MCF 10A (cell line): ENCODE results near the gene SDC4. TPM values are rescaled to one million over a fixed set of nuclear protein-coding genes. Genes with fewer than 3 reads are reported as not detected.

Experiments used
- BruUV-seq: library from RNA; stranded (reverse); fragments of 400-500 nt; replicated peaks from 2 replicates; lab custom pipeline; 2021; lab: Mats Ljungman, UMichigan
- CTCF ChIA-PET: fragments of 300-600 bp; sonication (Branson Sonifier 250); formaldehyde crosslinking; extraction: SDS; loops from one replicate; lab custom pipeline; 2021; ENCODE audit warnings: antibody characterized with exemption, inconsistent platforms; lab: Yijun Ruan, JAX
- POLR2A ChIA-PET: fragments of 300-600, 350-650 bp; sonication (Branson Sonifier 250); formaldehyde crosslinking; extraction: SDS; loops from one replicate; lab custom pipeline; 2020; ENCODE audit warnings: antibody characterized with exemption, inconsistent platforms; lab: Yijun Ruan, JAX
- DNase-seq: peaks from one replicate; pipeline ENCODE4 v3.0.0-alpha.2; 2018; ENCODE audit not compliant: unreplicated experiment
- H3K27ac Mint-ChIP-seq: one replicate; pipeline ENCODE4 v1.8.0; 2022; ENCODE audit warnings: mild to moderate bottlenecking, low read depth, mixed read lengths; ENCODE audit not compliant: unreplicated experiment
- H3K27me3 Mint-ChIP-seq: one replicate; pipeline ENCODE4 v1.8.0; 2022; ENCODE audit warnings: mixed read lengths; ENCODE audit not compliant: insufficient read depth, unreplicated experiment
- H3K36me3 Mint-ChIP-seq: one replicate; pipeline ENCODE4 v1.8.0; 2022; ENCODE audit warnings: mild to moderate bottlenecking, moderate library complexity, mixed read lengths; ENCODE audit not compliant: insufficient read depth, unreplicated experiment
- H3K4me1 Mint-ChIP-seq: one replicate; pipeline ENCODE4 v1.8.0; 2022; ENCODE audit warnings: mixed read lengths; ENCODE audit not compliant: insufficient read depth, unreplicated experiment
- H3K4me3 Mint-ChIP-seq: one replicate; pipeline ENCODE4 v1.8.0; 2022; ENCODE audit warnings: mild to moderate bottlenecking, moderate library complexity, mixed read lengths; ENCODE audit not compliant: unreplicated experiment
- H3K9me3 Mint-ChIP-seq: one replicate; pipeline ENCODE4 v1.8.0; 2022; ENCODE audit warnings: mixed read lengths; ENCODE audit not compliant: unreplicated experiment
- intact Hi-C: fragments of 100-400 bp; cut with micrococcal nuclease; formaldehyde crosslinking; loops from 2 replicates; pipeline ENCODE4 v1.14.1; 2022
- total RNA-seq: library from RNA; stranded (reverse); gene quantifications from 2 replicates; pipeline ENCODE4 v1.2.3, GENCODE V29; 2022
- TF ChIP-seq, protein P1 (sequence below): fragments of 200-600 bp; IDR thresholded peaks from one replicate; pipeline ENCODE4 v1.8.0; 2022; ENCODE audit warnings: antibody characterized with exemption, mild to moderate bottlenecking; ENCODE audit not compliant: unreplicated experiment

SDC4 gene
- total RNA-seq, 1 experiment from 2014 or later, result 209 TPM

DNA sequence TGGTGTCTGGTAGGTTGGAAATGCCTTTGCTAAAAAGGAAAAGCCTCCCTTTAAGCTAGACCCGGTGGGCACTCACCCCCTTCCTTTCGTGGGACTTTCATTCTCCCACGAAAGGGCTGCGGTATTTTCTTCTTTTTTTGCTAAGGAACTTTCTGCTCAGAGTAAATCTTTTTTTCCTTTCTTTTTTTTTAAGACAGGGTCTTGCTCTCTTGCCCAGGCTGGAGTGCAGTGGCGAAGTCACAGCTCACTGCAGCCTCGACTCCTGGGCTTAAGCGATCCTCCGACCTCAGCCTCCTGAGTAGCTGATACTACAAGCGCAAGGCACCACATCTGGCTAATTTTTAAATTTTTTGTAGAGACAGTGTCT is 25.9 kb upstream of the SDC4 start:
- no peak for DNase-seq
- H3K27me3 Mint-ChIP-seq, result no peaks in the 10 kb centered on the region
- H3K9me3 Mint-ChIP-seq, result no peaks in the 10 kb centered on the region
- H3K27ac Mint-ChIP-seq, result no peak overlapping the region
- H3K36me3 Mint-ChIP-seq, result peaks cover 1% of the 10 kb centered on the region
- TF ChIP-seq, protein P1, sequence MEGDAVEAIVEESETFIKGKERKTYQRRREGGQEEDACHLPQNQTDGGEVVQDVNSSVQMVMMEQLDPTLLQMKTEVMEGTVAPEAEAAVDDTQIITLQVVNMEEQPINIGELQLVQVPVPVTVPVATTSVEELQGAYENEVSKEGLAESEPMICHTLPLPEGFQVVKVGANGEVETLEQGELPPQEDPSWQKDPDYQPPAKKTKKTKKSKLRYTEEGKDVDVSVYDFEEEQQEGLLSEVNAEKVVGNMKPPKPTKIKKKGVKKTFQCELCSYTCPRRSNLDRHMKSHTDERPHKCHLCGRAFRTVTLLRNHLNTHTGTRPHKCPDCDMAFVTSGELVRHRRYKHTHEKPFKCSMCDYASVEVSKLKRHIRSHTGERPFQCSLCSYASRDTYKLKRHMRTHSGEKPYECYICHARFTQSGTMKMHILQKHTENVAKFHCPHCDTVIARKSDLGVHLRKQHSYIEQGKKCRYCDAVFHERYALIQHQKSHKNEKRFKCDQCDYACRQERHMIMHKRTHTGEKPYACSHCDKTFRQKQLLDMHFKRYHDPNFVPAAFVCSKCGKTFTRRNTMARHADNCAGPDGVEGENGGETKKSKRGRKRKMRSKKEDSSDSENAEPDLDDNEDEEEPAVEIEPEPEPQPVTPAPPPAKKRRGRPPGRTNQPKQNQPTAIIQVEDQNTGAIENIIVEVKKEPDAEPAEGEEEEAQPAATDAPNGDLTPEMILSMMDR, result no peak
- POLR2A ChIA-PET, result interaction anchor here (1.0 to 34.6 kb wide), 6 partner anchors 8 to 397 kb away, joined by 3 to 1328 read pairs (median 4); partner anchors contain the start of genes SDC4 and SYS1
- peak overlapping the region; percentile 40 for H3K4me3 Mint-ChIP-seq
- H3K4me1 Mint-ChIP-seq, result peaks cover 5% of the 10 kb centered on the region
- intact Hi-C loops, result loop anchor here (1.0 kb wide), 2 partner anchors 63 to 397 kb away; no protein-coding TSS in a partner anchor
- CTCF ChIA-PET, result interaction anchor here (0.6 to 8.0 kb wide), 27 partner anchors 11 to 690 kb away, joined by 3 to 82 read pairs (median 4); partner anchors contain the start of genes DBNDD2 and SYS1
- no TSS peak for BruUV-seq

DNA sequence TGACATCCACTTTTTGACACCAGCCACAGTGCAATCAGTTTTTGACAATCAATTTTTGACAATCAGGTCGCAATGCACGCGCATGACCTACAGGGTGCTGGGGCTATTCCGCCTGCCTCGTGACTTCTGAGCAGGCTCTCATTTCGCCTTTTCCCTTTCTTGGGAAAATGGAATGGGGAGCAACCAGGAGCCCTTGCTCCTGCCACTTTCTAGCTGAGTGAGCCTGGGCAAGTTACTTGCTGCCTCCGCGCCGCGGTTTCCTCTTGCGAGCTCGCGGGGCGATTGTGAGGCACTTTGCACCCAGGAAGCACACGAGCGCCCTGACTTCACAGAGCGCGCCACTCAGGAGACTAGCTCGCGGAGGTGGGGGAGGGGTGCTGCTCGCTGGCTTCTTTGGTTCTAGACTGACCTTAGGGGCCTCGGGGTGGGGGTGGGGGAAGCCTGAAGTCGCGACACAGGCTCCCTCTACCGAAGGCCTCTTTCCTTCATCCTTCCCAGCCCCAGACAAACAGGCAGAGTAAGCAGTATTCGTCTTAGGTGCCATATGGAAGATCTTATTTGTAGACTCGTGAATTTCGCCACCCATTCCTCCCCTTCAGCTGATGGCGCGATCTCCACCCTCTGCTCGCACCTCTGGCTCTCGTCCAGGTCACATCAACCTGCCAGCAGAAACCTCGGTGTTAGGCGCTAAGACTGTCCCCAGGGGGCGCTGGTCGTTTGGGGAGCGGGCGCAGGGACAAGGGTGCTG is 25.3 kb upstream of the SDC4 start:
- H3K4me3 Mint-ChIP-seq, result peak overlapping the region; percentile 40
- ChIA-PET CTCF (interaction anchor here (0.6 to 8.0 kb wide), 32 partner anchors 10 to 689 kb away, joined by 3 to 82 read pairs (median 4); partner anchors contain the start of genes DBNDD2 and SYS1), POLR2A (interaction anchor here (0.9 to 34.6 kb wide), 7 partner anchors 10 to 397 kb away, joined by 3 to 1328 read pairs (median 4); partner anchors contain the start of genes SDC4 and SYS1)
- no peak overlapping the region for H3K27ac Mint-ChIP-seq
- peaks cover 5% of the 10 kb centered on the region for H3K4me1 Mint-ChIP-seq
- no TSS peak for BruUV-seq
- H3K9me3 Mint-ChIP-seq, result no peaks in the 10 kb centered on the region
- peak; percentile 92 for DNase-seq
- H3K27me3 Mint-ChIP-seq, result no peaks in the 10 kb centered on the region
- TF ChIP-seq, protein P1, result peak; percentile 74
- peaks cover 7% of the 10 kb centered on the region for H3K36me3 Mint-ChIP-seq
- intact Hi-C loops, result loop anchor here (1.0 kb wide), 2 partner anchors 64 to 398 kb away; no protein-coding TSS in a partner anchor

- Mint-ChIP-seq H3K27ac (no peak overlapping the region), H3K4me3 (no peak overlapping the region), H3K36me3 (peaks cover 13% of the 10 kb centered on the region), H3K4me1 (peaks cover 5% of the 10 kb centered on the region), H3K9me3 (no peaks in the 10 kb centered on the region), H3K27me3 (no peaks in the 10 kb centered on the region)
- ChIA-PET CTCF (interaction anchor here (0.5 to 8.0 kb wide), 17 partner anchors 9 to 406 kb away, joined by 3 to 82 read pairs (median 4); partner anchors contain the start of gene SYS1), POLR2A (interaction anchor here (0.7 to 34.6 kb wide), 10 partner anchors 9 to 398 kb away, joined by 3 to 1328 read pairs (median 4); partner anchors contain the start of genes PIGT, SDC4 and SYS1)
- TF ChIP-seq, protein P1, result no peak
- no TSS peak for BruUV-seq
- no peak for DNase-seq
- intact Hi-C loops, result no loop called here
Measured at GRCh38 chr20:45372646-45373352, 24.6 kb upstream of the SDC4 start.
